Endothelial cell of hepatic sinusoid (primary cell): ENCODE measurements around the gene STK17B.

Experiments
- in situ Hi-C: cut with HindIII; loops from 2 replicates; pipeline ENCODE4 v1.10.0; 2017; ENCODE audit warnings: low sequenced_read_pairs

Gene STK17B

GRCh38 chr2:196160101-196160500, 11.3 kb downstream of the STK17B start:
- in situ Hi-C loops: no loop called here

- in situ Hi-C loops: no loop called here
These were observed 12.0 kb downstream of the STK17B start for GRCh38 chr2:196159221-196159892.

GRCh38 chr2:196155575-196155974, 15.8 kb downstream of the STK17B start:
- in situ Hi-C loops: no loop called here

GRCh38 chr2:196153480-196153879, 17.9 kb downstream of the STK17B start:
- in situ Hi-C loops: no loop called here

- in situ Hi-C loops: no loop called here
These were observed 21.4 kb downstream of the STK17B start for GRCh38 chr2:196149948-196150347.

- in situ Hi-C loops: no loop called here
These were observed 22.6 kb downstream of the STK17B start for GRCh38 chr2:196148736-196149135.

GRCh38 chr2:196145256-196145655, 26.1 kb downstream of the STK17B start:
- in situ Hi-C loops: no loop called here

- in situ Hi-C loops: no loop called here
These were observed 26.8 kb downstream of the STK17B start for GRCh38 chr2:196144513-196145126.

- in situ Hi-C loops: no loop called here
These were observed 27.6 kb downstream of the STK17B start for GRCh38 chr2:196143730-196144131.

GRCh38 chr2:196142825-196143224, 28.6 kb downstream of the STK17B start:
- in situ Hi-C loops: no loop called here

- in situ Hi-C loops: no loop called here
These were observed 31.2 kb downstream of the STK17B start for GRCh38 chr2:196140213-196140612.

GRCh38 chr2:196137271-196137670, 34.1 kb downstream of the STK17B start:
- in situ Hi-C loops: no loop called here

GRCh38 chr2:196136151-196136550, 35.2 kb downstream of the STK17B start:
- in situ Hi-C loops: no loop called here

- in situ Hi-C loops: loop anchor here (5.0 kb wide), 2 partner anchors 35 to 45 kb away; no protein-coding TSS in a partner anchor
These were observed 39.1 kb downstream of the STK17B start for GRCh38 chr2:196131949-196132925.

GRCh38 chr2:196131384-196131937, 39.9 kb downstream of the STK17B start:
- in situ Hi-C loops: loop anchor here (5.0 kb wide), 2 partner anchors 36 to 44 kb away; no protein-coding TSS in a partner anchor

- in situ Hi-C loops: loop anchor here (5.0 kb wide), 2 partner anchors 37 to 43 kb away; no protein-coding TSS in a partner anchor
These were observed 41.1 kb downstream of the STK17B start for GRCh38 chr2:196130039-196130825.

- in situ Hi-C loops: no loop called here
These were observed 42.6 kb downstream of the STK17B start for GRCh38 chr2:196128749-196129148.

GRCh38 chr2:196125596-196125995, 45.8 kb downstream of the STK17B start:
- in situ Hi-C loops: no loop called here

- in situ Hi-C loops: no loop called here
These were observed 47.6 kb downstream of the STK17B start for GRCh38 chr2:196123679-196124373.

- in situ Hi-C loops: no loop called here
These were observed 51.5 kb downstream of the STK17B start for GRCh38 chr2:196119926-196120325.
